ENCODE data around the gene USP10.
A peak's percentile ranks its signal among the peaks of the same experiment; 100 is the strongest.

Gene USP10

GRCh38 chr16:84780544-84781376, 81.0 kb downstream of the USP10 start:
- DNase-seq = no peak

DNA sequence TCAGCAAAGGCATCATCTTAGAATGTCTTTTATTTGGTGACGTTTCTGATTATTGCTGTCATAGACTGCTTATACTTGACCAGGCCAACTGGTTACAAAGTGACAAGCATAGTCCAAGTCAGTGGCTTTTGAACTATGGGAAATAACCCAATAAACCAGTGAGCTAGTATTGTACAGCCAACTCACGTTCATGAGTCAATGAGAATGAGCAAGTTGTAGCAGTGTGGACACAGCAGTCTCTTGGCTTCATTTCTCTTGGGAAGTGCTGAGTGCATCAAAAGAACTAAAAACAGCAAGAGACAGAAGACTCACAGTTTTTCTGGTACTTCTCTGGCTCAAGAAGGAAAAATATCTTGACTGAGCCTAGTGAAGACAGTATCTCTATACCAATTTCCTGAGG, 83.0 kb downstream of the USP10 start:
- no peak for DNase-seq

GRCh38 chr16:84785843-84786581, 86.2 kb downstream of the USP10 start:
- no peak for DNase-seq

- no peak for DNase-seq
Observed at GRCh38 chr16:84786605-84787262, 86.9 kb downstream of the USP10 start.

DNA sequence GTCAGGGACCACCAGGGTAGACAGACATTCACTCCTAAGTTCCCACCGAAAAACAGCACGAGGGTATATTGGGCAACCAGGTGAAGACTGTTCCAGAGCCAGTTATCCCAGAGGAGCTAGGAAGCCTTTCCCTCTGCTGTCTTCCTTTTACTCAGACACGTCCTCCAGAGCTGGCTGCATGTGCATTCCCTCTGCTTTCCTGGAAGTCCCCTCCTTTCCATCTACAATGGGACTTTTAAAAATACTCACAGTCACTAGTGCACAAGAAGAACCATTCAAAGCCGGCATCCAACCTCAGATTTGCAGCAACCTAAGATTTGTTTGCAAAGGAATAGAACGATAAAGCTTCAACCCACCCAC, 87.4 kb downstream of the USP10 start:
- DNase-seq = no peak

DNA sequence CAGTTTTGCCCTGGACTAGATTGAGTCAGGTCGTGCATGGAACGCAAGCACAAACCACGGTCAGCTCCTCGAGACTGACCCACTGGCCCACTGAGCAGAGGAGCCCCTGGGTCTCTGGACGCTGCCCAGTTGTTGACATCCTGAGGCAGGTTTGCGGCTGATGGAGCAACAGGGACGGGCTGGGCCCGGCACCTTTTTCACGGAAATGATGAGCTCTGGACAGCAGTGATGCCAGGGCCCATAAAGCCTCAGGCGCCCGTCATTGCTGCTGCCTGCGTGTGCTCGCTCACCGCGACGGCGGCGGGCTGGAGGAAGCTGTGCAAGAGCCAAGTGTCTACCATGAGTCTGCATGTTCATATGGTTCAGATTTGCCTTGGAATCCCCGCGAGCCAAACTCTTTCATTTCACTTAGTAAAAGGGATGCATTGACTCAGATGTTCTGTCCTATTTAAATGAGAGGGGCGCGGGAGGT, 89.2 kb downstream of the USP10 start:
- no peak for DNase-seq

- no peak for DNase-seq
Observed at GRCh38 chr16:84789431-84789830, 89.6 kb downstream of the USP10 start.

- no peak for DNase-seq
Observed at GRCh38 chr16:84790301-84790700, 90.5 kb downstream of the USP10 start.

DNA sequence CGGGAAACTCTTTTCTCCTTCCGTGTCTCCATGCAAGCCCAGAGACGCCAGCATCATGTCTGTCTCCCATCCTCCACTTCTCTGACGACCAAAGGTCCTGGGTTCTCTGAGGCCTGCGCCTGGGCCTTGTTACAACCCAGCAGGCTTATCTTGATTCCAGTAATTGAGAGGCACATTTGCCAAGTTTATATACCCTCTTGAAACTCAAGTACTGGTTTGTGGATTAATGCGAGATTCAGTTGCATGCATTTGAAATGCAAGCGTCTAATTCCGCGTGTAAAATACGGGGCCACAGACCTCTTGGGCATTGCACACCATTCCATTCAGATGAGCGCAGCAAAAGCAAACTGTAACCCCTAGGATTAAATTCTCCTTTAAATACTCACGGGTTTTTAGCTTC, 91.3 kb downstream of the USP10 start:
- no peak for DNase-seq

DNA sequence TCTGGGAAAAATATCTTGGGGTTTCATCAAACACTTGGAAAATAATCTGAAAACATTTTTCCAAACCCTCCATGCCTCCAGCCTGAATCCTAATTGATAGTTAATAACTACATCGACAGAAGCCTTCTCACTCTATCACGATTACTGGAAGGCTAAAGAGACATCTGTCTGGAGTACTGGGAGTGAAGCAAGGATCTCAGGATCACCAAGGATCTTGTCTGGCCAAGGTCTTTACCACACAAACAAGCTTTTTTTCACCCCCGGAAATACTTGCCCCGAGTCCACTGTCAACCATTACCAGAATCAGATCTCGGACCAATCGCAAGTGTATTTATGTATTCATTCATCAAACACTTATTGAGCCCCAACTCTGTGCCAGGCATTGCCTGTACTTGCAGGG, 91.7 kb downstream of the USP10 start:
- DNase-seq = no peak

DNA sequence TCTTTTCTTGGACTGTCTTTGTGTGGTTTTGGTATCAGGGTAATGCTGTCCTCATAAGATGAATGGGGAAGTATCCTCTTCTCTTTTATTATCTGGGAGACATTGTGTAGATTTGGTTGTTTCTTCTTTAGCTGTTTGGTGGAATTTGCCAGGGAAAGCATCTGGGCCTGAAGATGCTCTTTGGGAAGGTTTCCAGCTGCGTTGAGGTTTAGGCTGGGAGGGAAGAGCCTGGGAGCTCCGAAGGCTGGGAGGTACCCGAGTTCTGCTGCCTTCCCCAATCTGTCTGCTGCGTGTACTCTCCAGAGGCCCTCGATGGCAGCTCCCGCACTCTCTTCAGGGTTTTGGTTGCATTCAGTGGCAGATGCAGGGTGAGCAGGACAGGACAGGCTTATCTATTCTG, 94.4 kb downstream of the USP10 start:
- DNase-seq = no peak

DNA sequence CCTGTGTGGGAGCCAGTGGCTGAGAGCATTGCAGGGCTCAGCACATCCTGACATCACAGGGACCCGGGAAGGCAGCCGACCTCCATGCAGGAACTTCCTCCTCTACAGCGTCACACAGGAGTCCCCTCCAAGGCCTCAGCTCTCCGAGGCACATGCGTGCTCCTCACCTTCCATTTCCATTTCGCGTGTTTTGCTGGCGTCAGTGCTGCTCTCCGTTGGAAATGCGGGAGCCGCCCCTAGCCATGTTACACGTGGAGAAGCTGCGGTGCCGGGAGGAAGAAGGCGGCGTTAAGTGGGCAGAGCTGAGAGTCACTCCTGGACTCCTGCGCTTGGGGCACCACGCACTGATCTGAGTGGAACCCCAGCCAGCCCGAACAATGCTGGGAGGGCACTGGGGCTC, 94.8 kb downstream of the USP10 start:
- DNase-seq = no peak

DNA sequence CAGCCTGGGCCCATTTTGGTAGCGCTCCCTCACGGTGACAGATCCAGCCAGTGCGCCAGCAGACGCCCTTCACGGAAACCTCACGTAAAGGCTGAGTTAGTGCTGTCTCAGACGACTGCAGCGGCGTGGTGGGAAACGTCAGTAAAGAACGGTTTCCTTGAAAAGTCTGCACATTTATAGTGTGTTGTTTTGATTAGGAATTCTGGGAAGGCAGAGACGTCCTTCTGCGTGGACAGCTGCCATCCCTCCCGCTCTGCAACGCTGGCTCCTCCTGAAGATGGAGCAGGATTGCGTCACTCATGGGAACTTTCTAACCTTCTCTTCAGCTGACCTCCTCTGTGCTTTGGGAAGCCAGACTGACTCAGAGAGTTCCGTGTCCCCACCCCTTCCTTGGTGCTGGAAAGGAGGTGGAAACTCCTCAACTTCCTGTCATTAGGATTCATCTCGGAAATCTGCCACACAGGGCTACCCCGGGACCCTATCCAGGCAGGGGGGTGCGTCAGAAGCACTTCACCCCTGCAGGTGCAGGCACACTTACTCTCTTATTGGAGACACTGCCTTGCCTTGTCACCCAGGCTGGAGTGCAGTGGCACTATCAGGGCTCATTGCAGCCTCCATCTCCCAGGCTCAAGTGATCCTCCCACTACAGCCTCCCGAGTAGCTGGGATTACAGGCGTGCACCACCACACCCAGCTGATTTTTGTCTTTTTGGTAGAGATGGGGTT, 95.7 kb downstream of the USP10 start:
- no peak for DNase-seq

DNA sequence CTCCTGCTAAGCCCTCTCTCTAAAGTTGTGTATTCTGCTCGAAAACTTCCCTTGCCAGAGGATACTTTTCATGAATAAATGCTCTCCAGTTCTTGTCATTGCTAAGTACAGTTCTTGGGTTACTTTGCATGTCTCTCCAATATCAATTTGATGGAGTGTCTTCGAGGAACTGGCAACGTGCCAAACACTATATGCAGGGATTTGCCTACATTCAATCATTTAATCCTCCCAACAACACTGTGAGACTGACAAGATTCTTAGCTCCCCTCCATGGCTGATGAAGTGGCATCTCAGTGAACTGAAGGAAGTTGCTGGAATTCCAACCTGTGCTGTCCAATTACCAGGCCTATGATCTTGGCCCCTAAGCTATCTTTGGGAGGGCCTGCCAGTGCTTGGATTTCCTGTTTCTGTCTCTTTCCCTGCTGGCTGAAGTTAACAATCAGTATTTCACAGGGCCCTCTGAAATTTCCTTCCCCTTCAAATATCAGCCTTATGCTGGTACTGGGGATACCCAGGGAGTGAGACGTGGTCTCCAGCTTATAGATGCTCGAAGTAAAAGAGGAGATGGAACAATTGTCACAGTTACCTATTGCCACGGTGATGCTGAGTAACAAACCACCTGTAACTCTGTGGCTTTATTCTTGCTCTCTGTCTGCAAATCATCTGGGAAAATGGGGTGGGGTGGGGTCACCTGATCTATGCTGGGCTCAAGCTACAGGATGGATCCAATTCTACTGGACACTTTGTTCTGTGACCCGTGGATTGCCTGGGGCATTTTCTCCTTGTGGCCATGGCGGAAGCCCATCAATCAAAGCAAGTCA, 100.6 kb downstream of the USP10 start:
- no peak for DNase-seq

- no peak for DNase-seq
Observed at GRCh38 chr16:84803146-84803545, 103.3 kb downstream of the USP10 start.

DNA sequence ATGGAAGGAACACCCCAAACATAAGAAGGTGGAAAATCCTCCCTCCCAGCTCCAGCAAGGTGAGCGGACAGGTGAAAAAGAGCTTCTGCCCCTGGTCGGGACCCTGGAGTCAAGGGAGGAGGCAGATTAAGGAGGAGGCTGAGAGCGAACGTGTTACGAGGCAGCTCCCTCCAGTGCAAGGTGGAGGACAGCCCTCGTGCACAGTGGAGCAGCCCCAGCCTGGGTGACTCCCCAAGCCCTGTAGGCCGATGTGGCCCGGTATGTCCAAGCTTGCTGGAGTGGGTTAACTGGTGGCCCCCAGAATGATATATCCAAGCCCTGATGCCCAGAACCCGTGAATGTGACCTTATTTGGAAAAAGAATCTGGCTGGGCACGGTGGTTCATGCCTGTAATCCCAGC, 104.5 kb downstream of the USP10 start:
- no peak for DNase-seq

- no peak for DNase-seq
Observed at GRCh38 chr16:84806256-84806889, 106.6 kb downstream of the USP10 start.

DNA sequence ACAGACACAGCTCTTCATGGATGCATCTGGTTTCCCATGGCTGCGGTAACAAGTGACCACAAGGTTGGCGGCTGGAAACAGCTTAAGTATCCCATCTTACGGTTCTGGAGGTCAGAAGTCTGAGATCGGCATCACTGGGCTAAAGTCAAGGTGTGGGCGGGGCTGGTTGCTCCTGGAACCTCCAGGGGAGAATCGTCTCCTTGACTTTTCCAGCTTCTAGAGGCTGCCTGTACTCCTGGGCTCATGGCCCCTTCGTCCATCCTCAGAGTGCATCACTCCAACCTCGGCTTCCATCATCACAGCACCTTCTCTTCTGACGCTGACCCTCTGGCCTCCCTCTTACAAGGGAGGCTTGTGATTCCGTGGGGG, 107.1 kb downstream of the USP10 start:
- no peak for DNase-seq

DNA sequence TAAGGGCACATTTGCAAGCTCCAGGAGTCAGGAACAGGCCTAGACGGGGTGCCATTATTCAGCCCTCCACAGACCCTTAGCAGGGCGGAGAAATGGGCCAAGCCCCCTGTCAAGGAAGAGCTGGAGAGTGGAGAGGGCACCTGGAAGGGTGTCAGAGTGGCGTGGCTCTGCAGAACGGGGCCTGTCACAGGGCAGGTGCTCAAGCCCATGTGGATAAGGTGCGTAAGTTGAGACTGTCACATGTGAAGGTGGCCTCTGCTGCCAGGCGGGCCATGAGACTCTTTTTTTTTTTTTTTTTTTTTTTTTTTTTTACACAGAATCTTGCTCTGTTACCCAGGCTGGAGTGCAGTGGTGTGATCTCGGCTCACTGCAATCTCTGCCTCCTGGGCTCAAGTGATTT, 108.0 kb downstream of the USP10 start:
- no peak for DNase-seq

- no peak for DNase-seq
Observed at GRCh38 chr16:84808826-84809225, 109.0 kb downstream of the USP10 start.

DNA sequence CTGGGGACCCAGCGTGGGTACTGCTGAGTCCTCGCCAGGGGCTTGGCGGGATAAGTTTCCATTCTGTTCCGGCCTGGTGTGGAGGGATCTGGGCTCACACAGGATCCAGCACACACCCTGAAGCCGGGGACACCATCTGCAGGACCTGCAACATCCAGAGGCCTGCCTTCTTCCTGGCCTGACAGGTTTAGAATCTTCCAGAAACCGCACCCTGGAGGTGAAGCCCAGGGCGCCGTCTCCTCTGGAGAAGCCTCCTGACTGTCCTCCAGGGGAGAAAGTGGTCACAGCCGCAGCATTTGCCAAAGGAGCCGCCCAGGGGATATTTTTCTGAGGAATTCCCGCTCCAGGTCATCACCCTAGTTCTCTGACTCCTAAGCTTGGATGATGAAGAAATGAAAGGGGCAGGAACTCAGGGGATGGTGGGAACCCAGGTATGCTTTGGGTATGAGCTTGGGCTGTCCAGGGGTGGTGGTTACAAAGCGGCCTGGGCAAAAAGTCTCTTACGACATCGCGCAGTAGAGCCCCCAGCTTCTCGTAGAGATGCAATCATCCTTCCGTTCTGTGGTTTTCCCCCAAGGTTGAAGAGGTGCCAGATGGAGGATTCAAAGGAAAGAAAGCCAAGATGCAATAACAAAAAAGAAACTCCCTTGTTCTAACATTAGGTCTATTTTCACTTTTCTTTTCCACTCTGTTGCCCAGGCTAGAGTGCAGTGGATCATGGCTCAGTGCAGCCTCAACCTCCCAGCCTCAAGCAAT, 110.9 kb downstream of the USP10 start:
- DNase-seq = peak; percentile 31

Data from stimulated activated CD8-positive, alpha-beta memory T cell treated with anti-CD3 and anti-CD28 coated beads, Interleukin-4, amount 100 ng/mL, for 48 hours (primary cell).